B cell (primary cell): ENCODE measurements around the gene CAMTA1.

Experiments used
- CTCF ChIP-seq: fragments of 200-600 bp; IDR thresholded peaks from one replicate; pipeline ENCODE4 v1.8.0; 2022; ENCODE audit warnings: antibody characterized with exemption, mild to moderate bottlenecking
- EZH2 ChIP-seq: IDR thresholded peaks from 2 replicates; pipeline ENCODE4 v1.6.1; 2012; ENCODE audit warnings: borderline replicate concordance, low read depth, mild to moderate bottlenecking, moderate library complexity, low read length; ENCODE audit not compliant: insufficient read depth, poor library complexity, severe bottlenecking

- no peak for TF ChIP-seq CTCF
- no peak for TF ChIP-seq EZH2
Observed at GRCh38 chr1:7128293-7128692, 343.0 kb downstream of the CAMTA1 start.
